Chondrocyte (in vitro differentiated cells): ENCODE measurements around the gene ONECUT3. TPM values are rescaled to one million over a fixed set of nuclear protein-coding genes. Genes with fewer than 3 reads are reported as not detected.

ENCODE experiments used
- DNase-seq: peaks from one replicate; pipeline ENCODE4 v3.0.0; 2021; ENCODE audit warnings: mixed read lengths, low spot score
- H3K27ac Mint-ChIP-seq: one replicate; pipeline ENCODE4 v1.8.0; 2021; ENCODE audit warnings: mild to moderate bottlenecking, moderate library complexity, mixed read lengths; ENCODE audit not compliant: unreplicated experiment
- H3K27me3 Mint-ChIP-seq: 2 replicates; pipeline ENCODE4 v1.8.0; 2021; ENCODE audit warnings: low read depth, mixed read lengths
- H3K36me3 Mint-ChIP-seq: 2 replicates; pipeline ENCODE4 v1.8.0; 2021; ENCODE audit warnings: low read depth, mixed read lengths
- H3K4me1 Mint-ChIP-seq: 2 replicates; pipeline ENCODE4 v1.8.0; 2021; ENCODE audit warnings: low read depth, mild to moderate bottlenecking, mixed read lengths
- H3K4me3 Mint-ChIP-seq: one replicate; pipeline ENCODE4 v1.8.0; 2021; ENCODE audit warnings: mild to moderate bottlenecking, moderate library complexity, mixed read lengths; ENCODE audit not compliant: unreplicated experiment
- H3K9me3 Mint-ChIP-seq: 2 replicates; pipeline ENCODE4 v1.8.0; 2021; ENCODE audit warnings: low read depth, mixed read lengths
- CTCF ChIP-seq: fragments of 200-600 bp; sonication (generic); IDR thresholded peaks from 2 replicates; pipeline ENCODE4 v1.5.0; 2021; ENCODE audit warnings: antibody characterized with exemption, mild to moderate bottlenecking, moderate library complexity
- total RNA-seq: library from RNA; stranded (reverse); gene quantifications from 3 replicates; pipeline ENCODE4 v1.2.1, GENCODE V29; 2021

ONECUT3 gene
- total RNA-seq, 1 donor from 2014 or later = not detected

- peak; percentile 86 for DNase-seq
- no peak overlapping the region for H3K27ac Mint-ChIP-seq
- H3K36me3 Mint-ChIP-seq = peaks cover 1% of the 10 kb centered on the region
- no peak for TF ChIP-seq CTCF
- no peaks in the 10 kb centered on the region for H3K9me3 Mint-ChIP-seq
- no peak overlapping the region for H3K4me3 Mint-ChIP-seq
- no peaks in the 10 kb centered on the region for H3K27me3 Mint-ChIP-seq
- H3K4me1 Mint-ChIP-seq = peaks cover 15% of the 10 kb centered on the region
Observed at GRCh38 chr19:1810439-1811160, 57.3 kb downstream of the ONECUT3 start.

- no peaks in the 10 kb centered on the region for H3K9me3 Mint-ChIP-seq
- no peak for TF ChIP-seq CTCF
Observed at GRCh38 chr19:1811472-1811894, 58.2 kb downstream of the ONECUT3 start.

GRCh38 chr19:1811942-1812425 lies 58.7 kb downstream of the ONECUT3 start, which contains the start of gene ATP8B3:
Gene ATP8B3 (minus strand): TSS chr19:1812276. CDS start chr19:1811736, 540 bp downstream.
- Mint-ChIP-seq H3K4me3 (peak within 1 kb of the TSS; percentile 89), H3K9me3 (no peaks in the 10 kb centered on the region), H3K27ac (peak within 1 kb of the TSS; percentile 81), H3K27me3 (no peaks in the 10 kb centered on the region), H3K36me3 (peaks cover 1% of the 10 kb centered on the region), H3K4me1 (peaks cover 15% of the 10 kb centered on the region)
- DNase-seq = no peak
- TF ChIP-seq CTCF = peak; percentile 31

More at GRCh38 chr19:1811472-1811894, 58.2 kb downstream of the ONECUT3 start:
- H3K4me3 Mint-ChIP-seq = peak overlapping the region; percentile 52
- H3K27me3 Mint-ChIP-seq = no peaks in the 10 kb centered on the region
- peak overlapping the region; percentile 49 for H3K27ac Mint-ChIP-seq
- peaks cover 15% of the 10 kb centered on the region for H3K4me1 Mint-ChIP-seq
- no peak for DNase-seq
- peaks cover 1% of the 10 kb centered on the region for H3K36me3 Mint-ChIP-seq

- Mint-ChIP-seq H3K4me3 (peak overlapping the region; percentile 89), H3K9me3 (no peaks in the 10 kb centered on the region), H3K27me3 (no peaks in the 10 kb centered on the region), H3K27ac (peak overlapping the region; percentile 81), H3K4me1 (peaks cover 15% of the 10 kb centered on the region), H3K36me3 (peaks cover 1% of the 10 kb centered on the region)
- no peak for DNase-seq
- TF ChIP-seq CTCF = peak; percentile 86
Observed at GRCh38 chr19:1812426-1813191, 59.3 kb downstream of the ONECUT3 start.
